Measurements from ENCODE around the gene LAMA3. TPM values are rescaled to one million over a fixed set of nuclear protein-coding genes. Genes with fewer than 3 reads are reported as not detected.

Gene LAMA3
- total RNA-seq, 1 donor from 2014 or later, result 1.7 TPM

DNA sequence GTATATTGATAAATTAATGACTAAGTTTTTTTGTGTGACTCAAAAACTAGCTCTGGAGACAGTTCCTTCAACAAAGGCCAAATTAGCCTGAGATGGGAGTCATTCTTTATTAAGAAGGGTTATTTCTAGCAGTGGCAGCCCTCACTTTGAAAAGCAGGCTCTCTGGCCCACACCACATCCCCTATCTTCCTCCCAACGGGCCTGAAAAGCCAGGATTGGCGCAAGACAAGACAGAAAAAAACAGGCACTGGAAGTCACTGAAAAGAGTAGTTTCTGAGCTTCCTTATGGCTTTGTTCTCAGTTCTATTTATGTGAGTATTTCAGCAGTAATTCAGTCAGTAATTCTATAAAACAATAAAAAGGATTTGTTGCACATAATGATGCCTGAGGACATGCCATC lies 149.0 kb downstream of the LAMA3 start:
- no peak for DNase-seq (ENCODE audit: low spot score)
- TF ChIP-seq, protein P1, sequence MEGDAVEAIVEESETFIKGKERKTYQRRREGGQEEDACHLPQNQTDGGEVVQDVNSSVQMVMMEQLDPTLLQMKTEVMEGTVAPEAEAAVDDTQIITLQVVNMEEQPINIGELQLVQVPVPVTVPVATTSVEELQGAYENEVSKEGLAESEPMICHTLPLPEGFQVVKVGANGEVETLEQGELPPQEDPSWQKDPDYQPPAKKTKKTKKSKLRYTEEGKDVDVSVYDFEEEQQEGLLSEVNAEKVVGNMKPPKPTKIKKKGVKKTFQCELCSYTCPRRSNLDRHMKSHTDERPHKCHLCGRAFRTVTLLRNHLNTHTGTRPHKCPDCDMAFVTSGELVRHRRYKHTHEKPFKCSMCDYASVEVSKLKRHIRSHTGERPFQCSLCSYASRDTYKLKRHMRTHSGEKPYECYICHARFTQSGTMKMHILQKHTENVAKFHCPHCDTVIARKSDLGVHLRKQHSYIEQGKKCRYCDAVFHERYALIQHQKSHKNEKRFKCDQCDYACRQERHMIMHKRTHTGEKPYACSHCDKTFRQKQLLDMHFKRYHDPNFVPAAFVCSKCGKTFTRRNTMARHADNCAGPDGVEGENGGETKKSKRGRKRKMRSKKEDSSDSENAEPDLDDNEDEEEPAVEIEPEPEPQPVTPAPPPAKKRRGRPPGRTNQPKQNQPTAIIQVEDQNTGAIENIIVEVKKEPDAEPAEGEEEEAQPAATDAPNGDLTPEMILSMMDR (IDR thresholded peaks at IDR 0.05; ENCODE audit: unreplicated experiment), result no peak
- no peaks in the 10 kb centered on the region for H3K36me3 Mint-ChIP-seq (ENCODE audit: low read depth, unreplicated experiment)
- no peaks in the 10 kb centered on the region for H3K9me3 Mint-ChIP-seq (ENCODE audit: unreplicated experiment)
- no peak overlapping the region for H3K27ac Mint-ChIP-seq (ENCODE audit: unreplicated experiment)
- H3K4me1 Mint-ChIP-seq (ENCODE audit: unreplicated experiment), result peaks cover 6% of the 10 kb centered on the region
- no peak overlapping the region for H3K4me3 Mint-ChIP-seq (ENCODE audit: unreplicated experiment)
- H3K27me3 Mint-ChIP-seq (ENCODE audit: unreplicated experiment), result no peaks in the 10 kb centered on the region

DNA sequence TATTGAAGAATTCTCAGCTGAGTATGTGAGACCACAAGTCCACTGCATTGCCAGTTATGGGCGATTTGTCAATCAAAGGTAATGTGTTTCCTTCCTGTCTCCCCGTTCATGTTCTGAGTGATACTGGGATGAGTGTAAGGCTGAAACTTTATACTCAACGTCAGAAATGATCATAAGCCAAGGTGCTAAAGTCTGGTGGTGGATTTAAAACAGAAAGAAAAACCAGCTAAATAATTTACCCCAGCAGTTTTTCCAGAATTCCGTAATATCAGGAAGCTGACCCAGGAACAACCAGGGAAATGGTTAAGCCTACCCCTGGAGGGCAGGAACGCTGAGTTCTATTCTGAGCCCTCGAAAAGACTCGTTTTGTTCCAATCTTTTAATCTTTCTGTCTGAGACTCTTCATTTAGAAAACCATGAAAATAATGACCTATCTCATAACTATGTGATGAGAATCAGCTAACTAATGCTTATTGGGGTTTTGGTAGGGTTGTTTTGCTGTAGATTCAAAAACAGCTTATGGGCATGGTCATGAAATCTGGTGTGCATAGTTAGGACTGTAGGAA lies 149.6 kb downstream of the LAMA3 start:
- DNase-seq (ENCODE audit: low spot score), result no peak

DNA sequence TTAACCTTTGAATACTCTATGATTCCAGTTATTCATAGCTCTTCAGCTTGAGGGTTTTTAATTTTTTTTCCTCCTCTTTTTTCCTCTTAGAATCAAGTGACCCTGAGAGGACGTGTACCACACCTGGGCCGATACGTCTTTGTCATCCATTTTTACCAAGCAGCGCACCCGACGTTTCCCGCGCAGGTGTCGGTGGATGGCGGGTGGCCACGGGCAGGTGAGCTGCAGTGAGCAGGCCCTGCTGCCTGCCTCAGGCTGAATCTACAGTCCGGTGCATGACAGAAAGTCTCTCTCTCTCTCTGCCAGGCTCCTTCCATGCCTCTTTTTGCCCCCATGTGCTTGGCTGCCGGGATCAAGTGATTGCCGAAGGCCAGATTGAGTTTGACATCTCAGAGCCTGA lies 153.1 kb downstream of the LAMA3 start:
- Mint-ChIP-seq H3K27me3 (ENCODE audit: unreplicated experiment) (peaks cover 3% of the 10 kb centered on the region), H3K36me3 (ENCODE audit: low read depth, unreplicated experiment) (peaks cover 4% of the 10 kb centered on the region), H3K9me3 (ENCODE audit: unreplicated experiment) (no peaks in the 10 kb centered on the region), H3K4me3 (ENCODE audit: unreplicated experiment) (no peak overlapping the region), H3K27ac (ENCODE audit: unreplicated experiment) (no peak overlapping the region), H3K4me1 (ENCODE audit: unreplicated experiment) (peaks cover 17% of the 10 kb centered on the region)
- TF ChIP-seq, protein P1 (IDR thresholded peaks at IDR 0.05; ENCODE audit: unreplicated experiment), result no peak
- no peak for DNase-seq (ENCODE audit: low spot score)

More for the DNA sequence above, 149.6 kb downstream of the LAMA3 start:
- Mint-ChIP-seq H3K27ac (ENCODE audit: unreplicated experiment) (no peak overlapping the region), H3K4me3 (ENCODE audit: unreplicated experiment) (no peak overlapping the region), H3K36me3 (ENCODE audit: low read depth, unreplicated experiment) (peaks cover 4% of the 10 kb centered on the region), H3K4me1 (ENCODE audit: unreplicated experiment) (peaks cover 11% of the 10 kb centered on the region), H3K27me3 (ENCODE audit: unreplicated experiment) (no peaks in the 10 kb centered on the region), H3K9me3 (ENCODE audit: unreplicated experiment) (no peaks in the 10 kb centered on the region)
- TF ChIP-seq, protein P1 (IDR thresholded peaks at IDR 0.05; ENCODE audit: unreplicated experiment), result no peak

DNA sequence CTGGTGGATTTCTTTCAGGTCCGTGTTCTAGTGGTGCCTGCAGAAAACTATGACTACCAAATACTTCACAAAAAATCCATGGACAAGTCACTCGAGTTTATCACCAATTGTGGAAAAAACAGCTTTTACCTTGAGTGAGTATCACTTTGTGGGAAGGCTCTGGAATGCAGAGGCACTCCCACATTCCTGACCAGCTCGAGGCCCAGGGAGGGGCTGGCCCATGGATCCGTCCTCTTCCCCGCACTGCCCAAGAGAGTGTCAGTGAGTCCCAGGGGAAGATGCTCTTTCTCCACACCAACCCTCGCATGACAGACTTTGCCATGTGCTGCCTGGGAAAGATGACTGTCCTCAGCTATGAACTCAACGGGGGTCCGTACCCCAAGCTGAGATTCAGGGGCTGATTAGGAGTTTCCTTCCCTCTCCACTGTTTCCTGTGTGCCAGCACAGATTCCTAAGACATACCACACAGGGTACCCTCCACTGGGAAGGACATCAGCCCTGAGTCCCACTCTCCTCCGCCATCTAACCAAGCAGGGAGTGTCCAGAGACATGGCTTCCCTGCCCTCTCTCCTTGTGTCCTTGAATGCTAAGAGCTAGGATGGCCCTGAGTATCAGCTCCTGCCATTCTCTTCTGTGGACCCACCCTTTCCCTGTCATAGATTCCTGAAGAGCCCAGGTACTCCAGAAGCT lies 155.9 kb downstream of the LAMA3 start:
- Mint-ChIP-seq H3K9me3 (ENCODE audit: unreplicated experiment) (no peaks in the 10 kb centered on the region), H3K4me3 (ENCODE audit: unreplicated experiment) (no peak overlapping the region), H3K27ac (ENCODE audit: unreplicated experiment) (no peak overlapping the region), H3K4me1 (ENCODE audit: unreplicated experiment) (peaks cover 13% of the 10 kb centered on the region), H3K27me3 (ENCODE audit: unreplicated experiment) (peaks cover 9% of the 10 kb centered on the region), H3K36me3 (ENCODE audit: low read depth, unreplicated experiment) (peaks cover 4% of the 10 kb centered on the region)
- TF ChIP-seq, protein P1 (IDR thresholded peaks at IDR 0.05; ENCODE audit: unreplicated experiment), result no peak
- no peak for DNase-seq (ENCODE audit: low spot score)

DNA sequence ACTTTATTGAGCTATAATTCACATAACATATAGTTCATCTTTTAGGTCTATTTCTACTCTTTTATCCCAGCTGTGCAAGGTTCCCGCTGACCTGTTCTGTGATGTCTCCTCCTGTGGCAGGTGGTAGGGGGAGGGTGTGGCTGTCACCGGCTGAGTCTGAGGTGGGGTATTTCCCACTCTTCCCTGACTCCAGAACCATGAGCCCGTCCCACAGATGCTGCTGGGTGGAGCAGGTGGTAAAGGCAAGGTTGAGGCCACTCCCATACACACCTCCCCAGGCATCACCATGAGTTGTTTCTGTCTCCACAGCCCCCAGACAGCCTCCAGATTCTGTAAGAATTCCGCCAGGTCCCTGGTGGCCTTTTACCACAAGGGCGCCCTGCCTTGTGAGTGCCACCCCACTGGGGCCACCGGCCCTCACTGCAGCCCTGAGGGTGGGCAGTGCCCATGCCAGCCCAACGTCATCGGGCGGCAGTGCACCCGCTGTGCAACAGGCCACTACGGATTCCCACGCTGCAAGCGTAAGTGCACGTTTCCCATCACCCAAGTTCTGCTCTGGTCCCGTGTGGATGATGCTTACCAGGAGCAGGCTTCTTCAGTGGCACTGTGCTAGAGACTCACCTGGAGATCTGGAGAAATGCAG lies 156.9 kb downstream of the LAMA3 start:
- no peak for DNase-seq (ENCODE audit: low spot score)
- H3K36me3 Mint-ChIP-seq (ENCODE audit: low read depth, unreplicated experiment), result peaks cover 4% of the 10 kb centered on the region
- TF ChIP-seq, protein P1 (IDR thresholded peaks at IDR 0.05; ENCODE audit: unreplicated experiment), result no peak
- H3K4me1 Mint-ChIP-seq (ENCODE audit: unreplicated experiment), result peaks cover 13% of the 10 kb centered on the region
- peaks cover 9% of the 10 kb centered on the region for H3K27me3 Mint-ChIP-seq (ENCODE audit: unreplicated experiment)
- H3K4me3 Mint-ChIP-seq (ENCODE audit: unreplicated experiment), result no peak overlapping the region
- H3K27ac Mint-ChIP-seq (ENCODE audit: unreplicated experiment), result no peak overlapping the region
- H3K9me3 Mint-ChIP-seq (ENCODE audit: unreplicated experiment), result no peaks in the 10 kb centered on the region
